Raji (cell line): ENCODE results near the gene SALL4.

Source experiments
- POLR2A ChIP-seq: IDR thresholded peaks from 2 replicates; pipeline ENCODE4 v1.6.1; 2011; ENCODE audit warnings: low read depth, low read length, control low read depth; ENCODE audit not compliant: insufficient read depth

Gene SALL4

DNA sequence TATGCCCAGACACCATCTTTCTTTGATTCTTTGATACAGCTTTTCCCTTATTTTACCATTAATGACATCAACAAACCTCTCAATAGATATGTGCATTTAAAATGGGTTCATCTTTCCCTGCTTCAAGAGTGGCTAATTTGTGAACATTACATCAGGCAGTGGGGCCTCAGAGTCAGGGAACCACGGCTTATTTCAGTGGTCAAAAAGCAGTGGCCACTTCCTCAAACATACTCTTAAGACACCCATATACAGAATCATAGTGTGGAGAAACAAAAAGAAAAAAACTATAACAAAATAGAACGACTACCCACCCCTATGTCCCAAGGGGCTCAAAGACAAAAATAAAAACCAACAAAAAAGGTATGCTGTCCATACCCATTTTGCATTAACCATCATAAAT is 12.9 kb downstream of the SALL4 start:
- TF ChIP-seq POLR2A: no peak

DNA sequence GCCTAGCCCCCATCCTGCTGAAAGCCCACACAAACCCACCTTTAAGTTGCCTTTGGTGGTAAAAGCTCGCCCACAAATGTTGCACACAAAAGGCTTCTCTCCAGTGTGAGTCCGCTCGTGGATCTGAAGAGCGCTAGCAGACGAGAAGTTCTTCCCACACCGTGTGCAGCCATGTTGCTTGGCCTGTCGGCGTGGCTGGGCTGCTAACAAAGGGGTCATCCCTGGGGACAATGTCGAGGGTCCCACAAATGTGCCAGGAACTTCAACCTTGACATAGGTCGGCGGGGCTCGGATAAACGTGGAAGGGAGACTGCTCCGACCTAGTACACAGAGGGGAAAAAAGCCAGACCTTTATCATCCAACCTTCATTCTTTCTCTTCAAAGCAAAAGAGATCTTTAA is 13.5 kb downstream of the SALL4 start:
- no peak for TF ChIP-seq POLR2A

DNA sequence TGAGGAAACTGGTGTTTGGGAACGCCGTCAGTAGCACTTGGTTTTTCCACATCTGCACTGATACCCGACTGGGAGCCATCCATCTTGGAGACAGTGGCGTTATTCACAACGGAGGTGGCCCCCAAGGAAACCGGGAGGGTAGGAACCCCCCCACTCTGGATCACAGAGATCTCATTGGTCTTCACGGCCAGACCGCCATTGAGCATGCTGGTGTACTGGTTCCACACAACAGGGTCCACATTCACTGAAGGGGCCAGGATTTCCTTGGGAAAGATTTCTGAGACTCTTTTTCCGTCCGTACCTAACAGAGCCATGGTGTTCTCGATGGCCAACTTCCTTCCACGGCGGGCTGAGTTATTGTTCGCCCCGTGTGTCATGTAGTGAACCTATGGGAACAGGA is 18.0 kb downstream of the SALL4 start:
- no peak for TF ChIP-seq POLR2A

DNA sequence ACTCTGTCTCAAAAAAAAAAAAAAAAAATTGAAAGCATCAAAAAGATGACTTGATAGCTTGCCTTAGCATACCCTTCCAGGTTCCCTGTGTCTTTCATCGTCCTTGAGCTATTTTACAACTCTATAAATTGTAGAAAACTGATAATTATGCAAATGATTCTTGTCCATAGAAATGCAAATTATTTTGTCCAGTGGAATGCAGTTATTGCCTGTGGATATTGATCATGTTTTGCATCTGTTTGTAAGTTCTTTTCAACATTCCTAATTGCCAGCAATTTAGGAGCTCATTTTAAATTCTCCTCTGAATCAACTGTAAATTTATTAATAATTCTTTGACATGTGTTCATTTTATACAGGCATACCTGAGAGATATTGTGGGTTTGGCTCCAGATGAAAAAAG is 27.1 kb downstream of the SALL4 start:
- no peak for TF ChIP-seq POLR2A

DNA sequence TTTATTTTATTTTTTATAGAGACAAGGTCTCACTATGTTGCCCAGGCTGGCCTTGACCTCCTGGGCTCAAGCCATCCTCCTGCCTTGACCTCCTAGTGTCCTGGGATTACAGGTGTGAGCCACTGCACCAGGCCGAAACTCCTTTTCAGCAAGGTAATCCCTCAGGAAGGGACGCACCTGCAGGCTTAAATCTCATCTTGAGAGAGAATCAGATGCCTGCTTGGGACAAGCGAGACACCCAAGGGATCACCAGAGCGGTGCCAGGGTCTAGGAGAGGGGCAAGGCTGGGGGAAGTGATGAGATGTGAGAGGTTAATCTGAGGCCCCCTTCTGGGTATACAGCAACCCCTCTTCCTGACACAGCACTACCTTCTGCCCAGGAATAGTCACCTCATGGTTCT is 30.1 kb downstream of the SALL4 start:
- TF ChIP-seq POLR2A: no peak

DNA sequence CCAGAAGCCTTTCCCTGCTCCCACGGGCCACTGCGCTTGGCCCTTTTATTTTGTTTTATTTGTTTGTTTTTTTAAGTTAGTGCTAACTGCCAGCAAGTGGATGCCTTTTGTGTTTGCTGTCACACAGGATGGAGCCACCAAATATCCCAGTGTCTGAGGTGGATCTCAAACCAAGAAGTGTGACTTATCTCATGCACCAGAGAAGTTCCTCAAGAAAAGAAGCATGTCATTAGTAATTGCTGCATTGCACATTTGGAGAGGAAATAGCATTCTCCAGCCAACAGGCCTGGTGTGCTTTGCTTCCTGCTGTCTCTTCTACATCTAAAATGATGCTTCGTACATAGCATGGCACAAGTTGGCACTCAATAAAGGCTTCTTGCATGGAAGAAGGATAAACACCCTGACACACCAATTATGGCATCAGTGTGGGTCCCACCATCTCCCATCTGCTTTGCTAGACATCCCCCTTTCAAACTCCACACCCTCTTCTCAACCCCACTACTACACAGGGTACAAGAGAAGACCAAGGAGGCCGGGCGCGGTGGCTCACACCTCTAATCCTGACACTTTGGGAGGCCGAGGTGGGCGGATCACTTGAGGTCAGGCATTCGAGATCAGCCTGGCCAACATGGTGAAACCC is 32.2 kb downstream of the SALL4 start:
- TF ChIP-seq POLR2A: no peak

DNA sequence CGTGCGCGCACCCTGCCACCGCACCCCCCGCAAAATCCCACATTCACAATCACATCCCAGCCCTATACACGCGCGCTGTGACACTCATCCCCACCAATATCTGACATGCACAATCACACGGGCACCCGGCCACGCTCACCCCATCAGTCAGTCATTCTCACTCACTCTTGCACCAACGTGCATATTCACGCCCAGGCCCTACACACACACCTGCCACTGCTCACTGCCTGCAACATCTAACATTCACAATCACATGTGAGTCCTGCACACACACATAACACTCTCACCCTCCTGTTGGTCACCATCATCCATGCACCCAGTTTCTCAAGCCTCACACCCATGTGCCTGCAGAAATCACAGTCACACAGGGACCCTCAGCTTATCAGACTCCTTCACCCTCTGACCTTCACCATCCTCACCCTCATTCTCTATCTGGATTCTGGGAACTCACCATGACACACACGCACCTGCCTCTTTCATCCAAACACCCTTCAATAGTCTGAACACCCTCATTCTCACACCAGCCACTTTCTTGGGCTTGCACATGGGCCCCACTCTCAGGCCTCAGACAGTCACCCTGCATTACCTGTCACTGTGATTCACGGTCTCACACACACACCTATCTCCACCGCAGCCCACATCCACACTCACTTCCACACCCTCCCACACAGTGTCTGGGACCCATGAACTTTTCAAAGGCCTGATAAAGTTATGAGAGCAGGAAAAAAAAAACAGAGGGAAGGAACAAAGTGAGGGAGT is 33.4 kb downstream of the SALL4 start:
- no peak for TF ChIP-seq POLR2A

DNA sequence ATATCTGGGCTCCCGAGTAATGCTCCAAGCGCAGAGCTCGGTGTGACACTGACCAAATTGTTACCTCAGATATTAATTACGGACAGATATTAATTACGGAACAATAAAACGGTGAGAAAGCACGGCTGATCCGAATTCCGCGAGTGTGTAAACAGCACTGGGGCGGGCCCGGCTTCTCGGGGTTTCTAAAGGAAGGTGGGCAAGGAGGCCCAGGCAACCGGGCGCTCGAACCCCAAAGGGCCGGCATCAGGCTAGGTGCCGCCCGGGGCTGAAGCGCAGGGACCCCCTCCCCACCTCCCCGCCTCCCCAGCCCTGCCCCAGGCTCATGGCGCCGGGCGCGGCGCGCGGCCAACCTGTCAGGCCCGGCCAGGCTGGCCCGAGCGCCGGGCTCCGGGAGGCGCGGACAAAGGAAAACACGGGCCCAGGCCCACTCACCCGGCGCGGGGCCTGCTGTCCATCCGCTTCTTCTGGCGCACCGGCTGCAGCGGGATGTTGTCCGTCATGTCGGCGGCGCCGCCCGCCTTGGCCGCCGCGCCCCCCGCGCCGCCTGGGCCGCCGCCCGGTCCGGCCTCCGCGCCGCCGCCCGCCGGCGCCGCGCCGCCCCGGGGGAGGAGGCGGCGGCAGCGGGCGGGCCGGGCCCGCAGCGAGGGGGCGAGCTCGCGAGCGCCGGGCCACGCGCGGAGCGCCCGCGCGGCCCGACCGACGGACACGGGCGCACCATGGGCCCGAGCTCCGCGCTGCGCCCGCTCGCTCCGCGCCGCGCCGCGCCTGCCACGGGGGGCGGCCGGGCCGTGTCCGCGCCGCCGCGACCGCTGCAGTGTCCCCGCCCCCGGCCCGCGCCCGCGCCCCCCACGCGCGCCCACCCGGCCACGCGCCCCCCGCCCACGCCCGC is 34.2 kb downstream of the SALL4 start, which contains the start of gene ATP9A:
TSS of gene ATP9A (minus strand) at position 524 of the 892 bp plus-strand sequence. CDS start at position 503, 21 bp downstream.
- no peak for TF ChIP-seq POLR2A

DNA sequence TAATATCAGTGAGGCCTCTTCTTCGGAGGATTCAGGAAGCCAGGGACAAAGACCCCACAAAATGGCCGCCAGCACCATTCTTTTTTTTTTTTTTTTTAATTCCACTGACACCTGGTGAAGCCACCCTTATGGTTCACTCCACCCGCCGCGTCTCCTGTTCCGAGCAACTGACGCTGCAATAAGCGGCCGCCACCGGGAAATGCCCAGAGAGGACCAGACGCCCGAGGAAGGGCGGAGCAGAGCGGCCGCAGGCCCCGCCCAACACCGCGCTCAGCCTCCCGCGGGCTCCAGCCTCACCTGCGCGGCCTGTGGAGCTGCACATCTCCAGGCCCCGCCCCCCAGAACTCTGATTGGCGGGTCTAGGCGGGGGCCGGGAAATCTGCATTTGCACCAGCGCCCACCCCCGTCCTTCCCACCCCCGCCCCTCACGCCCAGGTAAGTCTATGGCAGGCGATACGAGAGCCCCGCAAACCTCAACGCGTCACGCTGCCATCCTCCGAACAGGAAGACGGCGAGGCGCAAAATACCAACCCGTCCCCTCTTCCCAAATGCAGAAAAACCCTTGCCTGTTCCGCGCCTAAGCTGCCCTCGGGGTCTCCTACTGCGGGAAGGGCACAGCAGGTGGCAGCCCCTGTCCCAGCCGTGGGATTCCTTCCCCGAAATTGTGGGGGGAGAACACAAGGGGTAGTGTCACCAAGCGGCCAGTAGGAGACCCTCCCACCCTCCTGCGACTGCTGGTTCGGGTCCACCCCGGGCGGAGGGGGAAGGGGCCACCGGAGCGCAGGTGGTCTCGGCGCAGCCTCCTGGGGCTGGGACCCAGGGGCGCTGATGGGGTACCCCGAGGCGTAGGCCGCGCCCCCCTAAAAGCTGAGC is 35.1 kb downstream of the SALL4 start:
- no peak for TF ChIP-seq POLR2A

DNA sequence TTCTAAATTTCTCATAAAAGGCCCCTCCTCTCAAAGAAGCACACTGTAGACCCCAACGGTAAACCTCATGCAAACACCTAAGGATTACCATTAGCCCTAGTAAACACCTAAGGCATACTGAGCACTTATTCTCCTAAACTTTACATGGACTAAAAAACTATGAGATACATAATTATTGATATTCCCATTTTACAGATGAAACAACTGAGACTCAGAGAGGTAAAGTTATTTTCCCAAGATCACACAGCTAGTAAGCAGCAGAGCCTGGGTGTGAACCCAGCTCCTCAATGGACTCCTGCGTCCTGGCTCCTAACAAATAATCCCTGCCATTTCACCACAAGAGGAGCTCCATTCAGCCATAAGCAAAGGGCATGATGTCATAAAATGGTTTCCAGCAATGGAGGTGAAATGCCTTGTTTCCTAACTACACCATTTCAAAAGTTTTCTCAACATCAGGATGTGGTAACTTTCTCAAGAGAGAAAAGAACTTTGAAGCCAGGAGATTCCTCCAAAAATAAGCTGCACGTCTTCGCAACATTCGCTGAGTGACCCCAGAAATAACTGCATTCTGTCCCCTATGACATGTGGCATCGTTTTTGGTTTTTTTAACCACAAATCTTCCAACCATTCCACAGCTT is 38.2 kb downstream of the SALL4 start:
- no peak for TF ChIP-seq POLR2A

DNA sequence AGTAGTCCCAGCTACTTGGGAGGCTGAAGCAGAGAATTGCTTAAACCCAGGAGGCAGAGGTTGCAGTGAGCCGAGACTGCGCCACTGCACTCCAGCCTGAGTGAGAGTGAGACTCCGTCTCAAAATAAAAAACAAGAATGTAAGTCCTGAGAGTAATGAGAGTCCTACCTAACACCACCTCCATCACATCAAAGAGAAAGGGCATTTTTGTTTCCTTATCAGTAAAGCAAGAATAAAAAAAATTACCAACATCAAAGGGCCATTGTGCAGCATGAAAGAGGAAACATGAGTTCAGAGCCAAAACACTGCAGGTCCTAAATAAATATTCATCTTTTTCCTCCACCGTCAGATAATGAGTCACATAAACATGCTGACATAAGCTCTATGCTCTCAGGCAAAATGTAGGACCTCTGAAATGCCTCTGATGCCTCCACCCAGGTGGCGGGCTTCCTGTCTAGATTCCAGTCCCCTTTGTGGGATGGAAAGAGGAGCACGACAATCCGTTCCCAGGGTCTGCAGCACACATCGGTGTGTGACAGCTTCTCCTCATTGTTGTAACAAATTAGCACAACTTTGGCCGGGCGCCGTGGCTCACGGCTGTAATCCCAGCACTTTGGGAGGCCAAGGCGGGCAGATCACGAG is 41.3 kb downstream of the SALL4 start:
- no peak for TF ChIP-seq POLR2A

DNA sequence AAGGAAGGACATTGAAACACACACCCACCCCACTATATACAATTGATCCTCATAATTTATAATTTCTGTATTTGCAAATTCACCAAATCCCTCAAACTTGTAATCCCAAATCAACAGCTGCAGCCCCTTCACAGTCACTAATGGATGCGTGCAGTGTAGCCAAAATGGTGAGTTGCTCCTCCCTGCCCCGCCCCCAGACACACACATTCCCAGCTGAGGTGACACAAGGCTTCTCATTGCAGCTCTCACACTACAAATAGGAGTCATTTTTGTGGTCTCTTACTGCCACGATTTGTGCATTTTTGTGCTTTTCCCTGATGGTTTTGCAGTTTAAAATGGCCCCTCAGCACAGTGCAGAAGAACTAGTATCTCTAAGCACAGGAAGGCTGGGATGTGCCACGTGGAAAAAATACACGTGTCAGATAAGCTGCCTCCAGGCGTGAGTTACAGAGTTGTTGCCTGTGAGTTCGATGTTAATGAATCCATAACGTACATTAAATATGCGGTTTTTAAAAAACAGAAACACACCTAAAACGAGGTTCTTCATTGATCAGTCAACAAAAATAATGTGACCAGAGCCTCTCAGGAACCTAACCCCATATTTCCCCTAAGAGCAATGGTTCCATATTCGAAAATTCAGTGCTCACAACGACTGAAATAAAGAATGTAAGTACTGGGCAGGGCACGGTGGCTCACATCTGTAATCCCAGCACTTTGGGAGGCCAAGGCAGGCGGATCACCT is 42.4 kb downstream of the SALL4 start:
- TF ChIP-seq POLR2A: no peak

DNA sequence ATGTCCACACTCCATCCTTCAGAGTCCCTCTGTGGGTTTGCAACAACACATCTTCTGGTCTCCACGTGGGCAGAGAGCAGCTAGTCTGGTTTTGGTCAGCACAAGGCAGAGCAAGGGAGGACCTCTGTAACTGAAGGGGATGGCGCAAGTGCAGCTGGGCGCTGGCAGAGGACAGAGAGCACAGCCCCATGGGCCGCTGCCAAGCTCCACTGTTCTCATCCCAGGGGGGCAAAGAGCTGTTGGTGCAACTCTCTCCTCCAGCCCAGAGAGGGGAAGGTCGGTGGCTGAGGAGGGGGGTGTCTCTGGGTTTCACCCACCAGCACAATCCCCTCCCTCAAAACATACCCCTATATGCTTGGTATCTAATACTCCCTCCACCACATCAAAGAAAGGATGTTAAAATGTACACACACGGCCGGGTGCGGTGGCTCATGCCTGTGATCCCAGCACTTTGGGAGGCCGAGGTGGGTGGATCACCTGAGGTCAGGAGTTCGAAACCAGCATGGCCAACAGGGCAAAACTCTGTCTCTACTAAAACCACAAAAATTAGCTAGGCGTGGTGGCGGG is 43.3 kb downstream of the SALL4 start:
- TF ChIP-seq POLR2A: no peak
